Activated naive CD4-positive, alpha-beta T cell treated with anti-CD3 and anti-CD28 coated beads for 36 hours (primary cell): ENCODE data around the gene BLOC1S4. TPM values are rescaled to one million over a fixed set of nuclear protein-coding genes. Genes with fewer than 3 reads are reported as not detected.

ENCODE experiments used
- CTCF ChIA-PET: fragments of 350-600 bp; sonication (Branson Sonifier 250); formaldehyde crosslinking; loops from one replicate; lab custom pipeline; 2021; ENCODE audit warnings: antibody characterized with exemption; lab: Charles Lee
- DNase-seq: peaks from one replicate; pipeline ENCODE4 v3.0.0-alpha.2; 2020
- H3K27ac Mint-ChIP-seq: one replicate; pipeline ENCODE4 v1.8.0; 2021; ENCODE audit warnings: mild to moderate bottlenecking, mixed read lengths
- H3K27me3 Mint-ChIP-seq: one replicate; pipeline ENCODE4 v1.8.0; 2021; ENCODE audit warnings: low read depth, mixed read lengths
- H3K36me3 Mint-ChIP-seq: one replicate; pipeline ENCODE4 v1.8.0; 2021; ENCODE audit warnings: low read depth, mixed read lengths
- H3K4me1 Mint-ChIP-seq: one replicate; pipeline ENCODE4 v1.8.0; 2021; ENCODE audit warnings: low read depth, mixed read lengths
- H3K4me3 Mint-ChIP-seq: one replicate; pipeline ENCODE4 v1.8.0; 2021; ENCODE audit warnings: mild to moderate bottlenecking, moderate library complexity, mixed read lengths
- H3K9me3 Mint-ChIP-seq: one replicate; pipeline ENCODE4 v1.8.0; 2021; ENCODE audit warnings: mixed read lengths
- intact Hi-C: fragments of 100-400 bp; cut with micrococcal nuclease; formaldehyde crosslinking; loops from one replicate; pipeline ENCODE4 v1.15.1; 2023
- total RNA-seq, 2 experiments: library from RNA; stranded (reverse); gene quantifications; one replicate each; pipeline ENCODE4 v1.2.3, GENCODE V29; 2021

BLOC1S4 gene
- total RNA-seq, 2 experiments from 2014 or later: 11.0 to 11.8 TPM

GRCh38 chr4:6680372-6681034 lies 35.5 kb upstream of the BLOC1S4 start:
- peaks cover 43% of the 10 kb centered on the region for H3K36me3 Mint-ChIP-seq
- no peak overlapping the region for H3K27ac Mint-ChIP-seq
- CTCF ChIA-PET: interaction anchor here (1.1 to 1.3 kb wide), 2 partner anchors 9 to 10 kb away, joined by 3 to 4 read pairs; no protein-coding TSS in a partner anchor
- no peak for DNase-seq
- no peak overlapping the region for H3K4me3 Mint-ChIP-seq
- intact Hi-C loops: no loop called here
- no peaks in the 10 kb centered on the region for H3K27me3 Mint-ChIP-seq
- peaks cover 5% of the 10 kb centered on the region for H3K9me3 Mint-ChIP-seq
- H3K4me1 Mint-ChIP-seq: peaks cover 35% of the 10 kb centered on the region

- Mint-ChIP-seq H3K27me3 (no peaks in the 10 kb centered on the region), H3K9me3 (peaks cover 5% of the 10 kb centered on the region), H3K4me1 (peaks cover 29% of the 10 kb centered on the region), H3K36me3 (peaks cover 36% of the 10 kb centered on the region), H3K4me3 (no peak overlapping the region), H3K27ac (no peak overlapping the region)
- DNase-seq: no peak
- intact Hi-C loops: no loop called here
- CTCF ChIA-PET: interaction anchor here (0.6 to 1.3 kb wide), 2 partner anchors 10 to 218 kb away, joined by 4 to 5 read pairs; no protein-coding TSS in a partner anchor
Measured at GRCh38 chr4:6681191-6681590, 34.8 kb upstream of the BLOC1S4 start.

GRCh38 chr4:6682862-6683590 lies 32.9 kb upstream of the BLOC1S4 start:
- Mint-ChIP-seq H3K4me1 (peaks cover 20% of the 10 kb centered on the region), H3K36me3 (peaks cover 21% of the 10 kb centered on the region), H3K9me3 (peaks cover 5% of the 10 kb centered on the region), H3K4me3 (no peak overlapping the region), H3K27ac (no peak overlapping the region), H3K27me3 (no peaks in the 10 kb centered on the region)
- CTCF ChIA-PET: no interaction called here
- intact Hi-C loops: no loop called here
- DNase-seq: no peak

- Mint-ChIP-seq H3K4me1 (peaks cover 24% of the 10 kb centered on the region), H3K4me3 (no peak overlapping the region), H3K36me3 (peaks cover 7% of the 10 kb centered on the region), H3K9me3 (peaks cover 2% of the 10 kb centered on the region), H3K27ac (no peak overlapping the region), H3K27me3 (no peaks in the 10 kb centered on the region)
- CTCF ChIA-PET: interaction anchor here (1.3 to 1.4 kb wide), 2 partner anchors 9 to 10 kb away, joined by 5 read pairs; no protein-coding TSS in a partner anchor
- intact Hi-C loops: no loop called here
- DNase-seq: no peak
Measured at GRCh38 chr4:6684656-6685055, 31.3 kb upstream of the BLOC1S4 start.

- H3K9me3 Mint-ChIP-seq: no peaks in the 10 kb centered on the region
- CTCF ChIA-PET: interaction anchor here (1.5 kb wide), 1 partner anchor 11 kb away, joined by 6 read pairs; no protein-coding TSS in a partner anchor
- H3K4me3 Mint-ChIP-seq: no peak overlapping the region
- intact Hi-C loops: loop anchor here (1.0 kb wide), 1 partner anchor 9 kb away; no protein-coding TSS in a partner anchor
- peaks cover 40% of the 10 kb centered on the region for H3K4me1 Mint-ChIP-seq
- no peaks in the 10 kb centered on the region for H3K27me3 Mint-ChIP-seq
- H3K36me3 Mint-ChIP-seq: no peaks in the 10 kb centered on the region
- DNase-seq: no peak
- H3K27ac Mint-ChIP-seq: peak overlapping the region; percentile 24
Measured at GRCh38 chr4:6686104-6686787, 29.7 kb upstream of the BLOC1S4 start.

GRCh38 chr4:6687947-6688878 lies 27.8 kb upstream of the BLOC1S4 start:
- CTCF ChIA-PET: interaction anchor here (0.6 to 3.7 kb wide), 6 partner anchors 9 to 32 kb away, joined by 3 to 33 read pairs (median 10); a partner anchor contains a TSS
- Mint-ChIP-seq H3K9me3 (no peaks in the 10 kb centered on the region), H3K4me3 (no peak overlapping the region), H3K36me3 (no peaks in the 10 kb centered on the region), H3K4me1 (peaks cover 53% of the 10 kb centered on the region), H3K27me3 (no peaks in the 10 kb centered on the region), H3K27ac (no peak overlapping the region)
- no peak for DNase-seq
- intact Hi-C loops: loop anchor here (2.0 kb wide), 1 partner anchor 21 kb away; the partner anchor contains the start of gene MRFAP1L1

- DNase-seq: peak; percentile 89
- Mint-ChIP-seq H3K4me1 (peaks cover 61% of the 10 kb centered on the region), H3K27me3 (no peaks in the 10 kb centered on the region), H3K9me3 (no peaks in the 10 kb centered on the region), H3K27ac (no peak overlapping the region), H3K36me3 (no peaks in the 10 kb centered on the region), H3K4me3 (peak overlapping the region; percentile 51)
- intact Hi-C loops: loop anchor here (1.0 to 2.0 kb wide), 2 partner anchors 15 to 20 kb away; partner anchors contain the start of gene MRFAP1L1
- CTCF ChIA-PET: interaction anchor here (3.1 to 3.7 kb wide), 3 partner anchors 11 to 14 kb away, joined by 13 to 33 read pairs (median 18); a partner anchor contains a TSS
Measured at GRCh38 chr4:6688879-6689505, 27.0 kb upstream of the BLOC1S4 start.

GRCh38 chr4:6689506-6689960 lies 26.4 kb upstream of the BLOC1S4 start:
- no peaks in the 10 kb centered on the region for H3K9me3 Mint-ChIP-seq

GRCh38 chr4:6692379-6692778 lies 23.6 kb upstream of the BLOC1S4 start:
- CTCF ChIA-PET: interaction anchor here (0.8 to 3.7 kb wide), 3 partner anchors 9 to 17 kb away, joined by 3 to 33 read pairs (median 18); a partner anchor contains a TSS
- H3K4me3 Mint-ChIP-seq: no peak overlapping the region
- H3K27ac Mint-ChIP-seq: no peak overlapping the region
- no peaks in the 10 kb centered on the region for H3K9me3 Mint-ChIP-seq
- H3K36me3 Mint-ChIP-seq: no peaks in the 10 kb centered on the region
- intact Hi-C loops: no loop called here
- peaks cover 87% of the 10 kb centered on the region for H3K4me1 Mint-ChIP-seq
- DNase-seq: no peak
- H3K27me3 Mint-ChIP-seq: no peaks in the 10 kb centered on the region

More at GRCh38 chr4:6689506-6689960, 26.4 kb upstream of the BLOC1S4 start:
- CTCF ChIA-PET: interaction anchor here (0.8 to 3.7 kb wide), 6 partner anchors 9 to 381 kb away, joined by 3 to 33 read pairs (median 8); a partner anchor contains a TSS
- DNase-seq: no peak
- no peaks in the 10 kb centered on the region for H3K36me3 Mint-ChIP-seq
- intact Hi-C loops: loop anchor here (1.0 to 2.0 kb wide), 2 partner anchors 15 to 19 kb away; partner anchors contain the start of gene MRFAP1L1
- peak overlapping the region; percentile 18 for H3K27ac Mint-ChIP-seq
- H3K4me1 Mint-ChIP-seq: peaks cover 66% of the 10 kb centered on the region
- H3K4me3 Mint-ChIP-seq: peak overlapping the region; percentile 9
- no peaks in the 10 kb centered on the region for H3K27me3 Mint-ChIP-seq

GRCh38 chr4:6692806-6693205 lies 23.2 kb upstream of the BLOC1S4 start:
- H3K36me3 Mint-ChIP-seq: no peaks in the 10 kb centered on the region
- peak overlapping the region; percentile 63 for H3K27ac Mint-ChIP-seq
- peaks cover 86% of the 10 kb centered on the region for H3K4me1 Mint-ChIP-seq
- CTCF ChIA-PET: interaction anchor here (0.8 to 4.1 kb wide), 2 partner anchors 9 to 11 kb away, joined by 3 to 12 read pairs; no protein-coding TSS in a partner anchor
- no peaks in the 10 kb centered on the region for H3K9me3 Mint-ChIP-seq
- peak overlapping the region; percentile 4 for H3K4me3 Mint-ChIP-seq
- intact Hi-C loops: no loop called here
- no peaks in the 10 kb centered on the region for H3K27me3 Mint-ChIP-seq
- no peak for DNase-seq
